PFSK-1 (cell line): ENCODE results near the gene CAMSAP1.

ENCODE experiments used
- FOXP2 ChIP-seq: optimal IDR thresholded peaks from 2 replicates; pipeline ENCODE3; 2011; ENCODE audit warnings: borderline replicate concordance, control low read depth, inconsistent platforms; ENCODE audit not compliant: insufficient read depth; ENCODE audit errors: extremely low read length, extremely low read depth
- POLR2AphosphoS5 ChIP-seq: IDR thresholded peaks from 2 replicates; pipeline ENCODE4 v1.6.1; 2012; ENCODE audit warnings: low read depth, mild to moderate bottlenecking, control low read depth, low read length, moderate library complexity
- REST ChIP-seq, 2 experiments: IDR thresholded peaks; 2 replicates each; pipeline versions ENCODE4 v1.6.1 to v1.8.0; 2011 to 2012; ENCODE audit warnings: low read depth in 2 of 2, low read length in 2 of 2, control low read depth in 1 of 2, inconsistent platforms in 1 of 2, mild to moderate bottlenecking in 1 of 2, moderate library complexity in 1 of 2; ENCODE audit not compliant: insufficient read depth in 1 of 2
- SIN3A ChIP-seq: IDR thresholded peaks from 2 replicates; pipeline ENCODE4 v1.6.1; 2012; ENCODE audit warnings: mild to moderate bottlenecking, low read length, moderate library complexity, borderline replicate concordance; ENCODE audit not compliant: insufficient read depth
- TAF1 ChIP-seq: IDR thresholded peaks from 2 replicates; pipeline ENCODE4 v1.6.1; 2012; ENCODE audit warnings: low read length, control low read depth, borderline replicate concordance; ENCODE audit not compliant: insufficient read depth

The CAMSAP1 gene

GRCh38 chr9:135901031-135901758 is 6.2 kb downstream of the CAMSAP1 start:
- no peak for TF ChIP-seq SIN3A
- TF ChIP-seq FOXP2, result no peak
- TF ChIP-seq REST (IDR thresholded peaks at IDR 0.05; ENCODE audit: insufficient read depth in 1 of 2, low read depth in 2 of 2, low read length in 2 of 2), result no peak
- TF ChIP-seq POLR2AphosphoS5, result no peak
- TF ChIP-seq TAF1, result no peak

- TF ChIP-seq REST (IDR thresholded peaks at IDR 0.05; ENCODE audit: insufficient read depth in 1 of 2, low read depth in 2 of 2, low read length in 2 of 2), result no peak
- no peak for TF ChIP-seq FOXP2
- no peak for TF ChIP-seq POLR2AphosphoS5
- no peak for TF ChIP-seq SIN3A
- no peak for TF ChIP-seq TAF1
Measured at GRCh38 chr9:135898634-135899407, 8.5 kb downstream of the CAMSAP1 start.

- TF ChIP-seq FOXP2 (no peak), TAF1 (no peak)
Measured at GRCh38 chr9:135896626-135897025, 10.7 kb downstream of the CAMSAP1 start.

- no peak for TF ChIP-seq POLR2AphosphoS5
- TF ChIP-seq TAF1, result no peak
- TF ChIP-seq SIN3A, result no peak
Measured at GRCh38 chr9:135896205-135896604, 11.1 kb downstream of the CAMSAP1 start.

- no peak for TF ChIP-seq POLR2AphosphoS5
- no peak for TF ChIP-seq SIN3A
- TF ChIP-seq FOXP2, result no peak
- no peak for TF ChIP-seq TAF1
- no peak for TF ChIP-seq REST (IDR thresholded peaks at IDR 0.05; ENCODE audit: insufficient read depth in 1 of 2, low read depth in 2 of 2, low read length in 2 of 2)
Measured at GRCh38 chr9:135895202-135895848, 12.0 kb downstream of the CAMSAP1 start.
